Measurements from ENCODE around the gene ABHD12.

ABHD12 gene

DNA sequence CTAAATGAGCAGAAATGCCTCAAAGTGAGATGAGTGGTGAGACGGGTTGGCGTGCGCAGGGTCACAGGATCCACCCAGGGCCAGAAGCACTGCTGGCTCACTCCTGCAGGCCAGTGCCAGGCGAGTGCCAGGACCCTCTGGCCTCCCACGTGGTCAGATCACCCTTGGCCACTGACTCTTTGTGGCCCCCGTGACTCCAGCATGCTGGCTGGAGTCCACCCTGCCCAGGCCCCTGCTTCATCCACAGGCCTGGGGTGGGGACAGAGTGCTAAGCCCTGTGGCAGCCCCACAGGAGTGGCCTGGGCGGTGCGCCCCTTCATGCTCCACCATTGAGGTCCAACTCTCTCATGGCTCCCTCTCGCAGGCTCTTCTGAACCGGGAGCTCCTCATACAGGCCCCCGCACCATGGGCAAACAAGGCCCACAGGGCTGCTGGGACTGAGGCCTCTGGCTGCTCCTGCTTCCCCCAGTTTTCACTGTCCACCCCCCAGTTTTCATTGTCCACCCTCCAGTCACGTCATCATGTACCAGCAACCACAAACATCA lies 61.6 kb downstream of the ABHD12 start:
- TF ChIP-seq, protein P1, sequence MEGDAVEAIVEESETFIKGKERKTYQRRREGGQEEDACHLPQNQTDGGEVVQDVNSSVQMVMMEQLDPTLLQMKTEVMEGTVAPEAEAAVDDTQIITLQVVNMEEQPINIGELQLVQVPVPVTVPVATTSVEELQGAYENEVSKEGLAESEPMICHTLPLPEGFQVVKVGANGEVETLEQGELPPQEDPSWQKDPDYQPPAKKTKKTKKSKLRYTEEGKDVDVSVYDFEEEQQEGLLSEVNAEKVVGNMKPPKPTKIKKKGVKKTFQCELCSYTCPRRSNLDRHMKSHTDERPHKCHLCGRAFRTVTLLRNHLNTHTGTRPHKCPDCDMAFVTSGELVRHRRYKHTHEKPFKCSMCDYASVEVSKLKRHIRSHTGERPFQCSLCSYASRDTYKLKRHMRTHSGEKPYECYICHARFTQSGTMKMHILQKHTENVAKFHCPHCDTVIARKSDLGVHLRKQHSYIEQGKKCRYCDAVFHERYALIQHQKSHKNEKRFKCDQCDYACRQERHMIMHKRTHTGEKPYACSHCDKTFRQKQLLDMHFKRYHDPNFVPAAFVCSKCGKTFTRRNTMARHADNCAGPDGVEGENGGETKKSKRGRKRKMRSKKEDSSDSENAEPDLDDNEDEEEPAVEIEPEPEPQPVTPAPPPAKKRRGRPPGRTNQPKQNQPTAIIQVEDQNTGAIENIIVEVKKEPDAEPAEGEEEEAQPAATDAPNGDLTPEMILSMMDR (conservative IDR thresholded peaks at IDR 0.05; ENCODE audit: low read depth, low read length) = no peak

DNA sequence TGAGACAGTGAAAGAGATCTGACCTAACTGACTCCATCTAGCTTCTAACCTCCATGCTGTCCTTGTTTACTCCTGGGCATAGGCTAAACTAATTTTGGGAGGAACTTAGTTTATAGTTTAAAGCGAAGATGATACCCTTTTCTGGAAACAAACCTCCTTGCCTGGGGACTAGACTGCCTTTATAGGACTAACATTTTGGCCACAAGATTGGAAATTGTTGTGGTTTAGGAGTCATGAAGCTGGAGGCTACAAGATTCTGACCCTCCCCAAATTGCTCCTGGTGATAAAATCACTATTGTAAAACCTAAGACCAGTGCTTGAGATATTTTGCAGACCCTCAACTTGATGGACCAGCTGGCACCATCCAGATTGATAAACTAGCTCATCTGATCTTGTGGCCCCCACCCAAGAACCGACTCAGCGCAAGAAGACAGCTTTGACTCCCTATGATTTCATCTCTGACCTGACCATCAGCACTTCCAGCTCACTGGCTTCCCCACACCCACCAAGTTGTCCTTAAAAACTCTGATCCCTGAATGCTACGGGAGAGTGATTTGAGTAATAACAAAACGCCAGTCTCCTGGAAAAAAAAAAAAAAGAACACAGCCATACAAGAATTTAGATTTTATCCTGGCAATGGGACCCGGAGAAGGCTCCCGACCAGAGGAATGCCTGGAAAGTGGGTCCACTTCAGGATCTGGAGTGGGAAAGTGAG lies 63.0 kb downstream of the ABHD12 start:
- no peak overlapping the region for H3K4me3 ChIP-seq (ENCODE audit: low read length)
- no peak for DNase-seq (ENCODE audit: low read depth)
- TF ChIP-seq, protein P1 (conservative IDR thresholded peaks at IDR 0.05; ENCODE audit: low read depth, low read length) = no peak

More for the DNA sequence above, 61.6 kb downstream of the ABHD12 start:
- no peak overlapping the region for H3K4me3 ChIP-seq (ENCODE audit: low read length)
- DNase-seq (ENCODE audit: low read depth) = no peak

DNA sequence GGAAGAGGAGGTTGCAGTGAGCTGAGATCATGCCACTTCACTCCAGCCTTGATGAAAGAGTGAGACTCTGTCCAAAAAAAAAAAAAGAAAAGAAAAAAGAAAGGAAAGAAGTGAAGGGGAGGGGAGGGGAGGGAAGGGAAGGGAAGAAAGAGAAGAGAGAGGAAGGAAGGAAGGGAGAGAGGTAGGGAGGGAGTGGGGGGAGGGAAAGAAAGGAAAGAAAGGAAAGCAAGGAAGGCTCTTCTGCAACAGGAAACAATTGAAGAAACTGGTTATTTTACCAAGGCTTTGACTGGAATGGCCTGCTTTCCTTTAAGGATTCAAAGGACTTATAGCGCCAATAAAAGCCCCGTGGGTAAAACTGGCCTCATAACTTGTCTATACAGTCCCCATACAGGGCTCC lies 64.6 kb downstream of the ABHD12 start:
- TF ChIP-seq, protein P1 (conservative IDR thresholded peaks at IDR 0.05; ENCODE audit: low read depth, low read length) = no peak
- no peak for DNase-seq (ENCODE audit: low read depth)
- H3K4me3 ChIP-seq (ENCODE audit: low read length) = no peak overlapping the region

DNA sequence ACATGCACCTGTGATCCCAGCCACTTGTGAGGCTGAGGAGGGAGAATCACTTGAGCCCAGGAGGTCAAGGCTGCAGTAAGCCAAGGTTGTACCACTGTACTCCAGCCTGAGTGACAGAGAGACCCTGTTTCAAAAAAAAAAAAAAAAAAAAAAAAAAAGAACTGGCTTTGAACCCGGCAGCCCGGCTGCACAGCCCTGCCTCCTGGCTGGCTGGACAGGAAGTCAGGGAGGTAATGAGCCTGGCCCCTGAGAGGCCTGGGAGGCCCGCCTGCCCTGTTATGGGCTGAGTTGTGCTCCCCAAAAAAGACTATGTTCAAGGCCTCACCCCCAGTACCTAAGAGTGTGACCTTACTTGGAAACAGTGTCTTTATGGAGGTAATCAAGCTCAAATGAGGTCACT lies 65.6 kb downstream of the ABHD12 start:
- TF ChIP-seq, protein P1 (conservative IDR thresholded peaks at IDR 0.05; ENCODE audit: low read depth, low read length) = no peak
- no peak for DNase-seq (ENCODE audit: low read depth)
- no peak overlapping the region for H3K4me3 ChIP-seq (ENCODE audit: low read length)

DNA sequence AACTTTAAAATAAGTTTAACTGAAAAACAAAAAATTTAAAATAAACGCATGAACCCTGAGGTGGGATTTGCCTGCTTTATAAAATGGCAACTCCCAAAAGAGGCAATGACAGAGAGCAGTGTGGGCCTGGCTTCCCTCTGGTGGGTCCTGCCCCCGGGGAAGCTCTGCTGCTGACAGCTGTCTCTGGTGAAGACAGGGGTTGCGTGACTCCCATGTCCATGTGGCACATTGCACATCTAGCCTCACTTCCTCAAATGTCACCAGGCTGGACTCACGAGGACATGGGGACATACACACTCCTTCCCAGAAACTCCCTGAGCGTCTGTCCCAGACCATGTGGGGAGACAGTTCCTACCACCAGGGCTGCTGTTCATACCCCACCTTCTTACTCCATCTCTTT lies 66.2 kb downstream of the ABHD12 start:
- no peak for DNase-seq (ENCODE audit: low read depth)
- TF ChIP-seq, protein P1 (conservative IDR thresholded peaks at IDR 0.05; ENCODE audit: low read depth, low read length) = no peak
- H3K4me3 ChIP-seq (ENCODE audit: low read length) = no peak overlapping the region

DNA sequence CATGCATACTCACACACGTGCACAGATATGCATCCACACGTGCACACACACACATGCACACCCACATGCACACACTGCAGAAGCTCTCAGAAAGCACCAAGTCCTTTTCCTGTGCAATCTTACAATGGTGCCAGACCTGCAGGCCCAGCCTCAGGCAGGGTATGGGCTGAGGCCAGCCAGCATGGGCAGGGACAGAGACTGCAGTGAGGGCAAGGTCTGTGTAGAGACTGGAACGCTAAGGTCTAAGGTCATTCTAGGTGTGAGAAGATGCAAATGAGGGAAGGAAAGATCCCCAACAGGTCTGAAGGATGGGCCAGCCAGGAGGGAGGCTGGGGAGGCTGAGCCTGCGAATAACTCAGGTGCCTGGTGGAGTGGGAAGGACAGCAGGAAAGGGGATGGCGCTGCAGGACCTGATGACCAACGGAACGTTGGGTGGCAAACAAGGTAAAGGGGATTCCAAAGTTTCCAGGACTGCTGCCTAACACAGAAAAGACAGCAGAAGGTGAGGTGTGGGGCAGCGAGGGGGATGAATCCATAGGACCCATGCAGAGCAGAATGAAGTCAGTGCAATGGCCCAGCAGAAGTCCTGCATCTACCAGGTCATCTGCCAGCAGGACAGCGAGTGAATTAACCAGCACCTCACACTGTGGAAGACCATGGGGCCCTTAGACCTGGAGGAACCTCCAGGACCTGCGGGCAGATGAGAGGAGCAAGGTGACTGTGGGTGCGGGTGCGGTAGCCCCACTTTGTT lies 67.0 kb downstream of the ABHD12 start:
- TF ChIP-seq, protein P1 (conservative IDR thresholded peaks at IDR 0.05; ENCODE audit: low read depth, low read length) = no peak
- no peak overlapping the region for H3K4me3 ChIP-seq (ENCODE audit: low read length)
- no peak for DNase-seq (ENCODE audit: low read depth)

Measured in retinal pigment epithelial cell (primary cell).